GM21723 (cell line): Measurements from ENCODE around the gene VOPP1.
"Not testable (repeated sequence)": the region's sequence is repeated elsewhere in the genome, so short reads cannot be mapped to it uniquely, and the experiment has no call there.

Experiments used
- ATAC-seq: cut with Tn5 transposase; IDR thresholded peaks from one replicate; pipeline ENCODE4 v1.9.1; 2021; ENCODE audit warnings: mild to moderate bottlenecking, moderate library complexity; ENCODE audit not compliant: unreplicated experiment

The VOPP1 gene

GRCh38 chr7:55582656-55583055 is 10.4 kb upstream of the VOPP1 start:
- ATAC-seq, result not testable (repeated sequence)

GRCh38 chr7:55576753-55577152 is 4.5 kb upstream of the VOPP1 start:
- no peak for ATAC-seq

- ATAC-seq, result no peak
Measured at GRCh38 chr7:55575733-55576132, 3.4 kb upstream of the VOPP1 start.

GRCh38 chr7:55575098-55575497 is 2.8 kb upstream of the VOPP1 start:
- ATAC-seq, result no peak

GRCh38 chr7:55574051-55574717 is 1.9 kb upstream of the VOPP1 start:
- ATAC-seq, result no peak

- ATAC-seq, result no peak
Measured at GRCh38 chr7:55573234-55573900, 1.1 kb upstream of the VOPP1 start.

- peak; percentile 17 for ATAC-seq
Measured at GRCh38 chr7:55571511-55572377, 558 bp downstream of the VOPP1 start.

GRCh38 chr7:55570939-55571338 is 1.4 kb downstream of the VOPP1 start:
- ATAC-seq, result no peak

- ATAC-seq, result peak; percentile 41
Measured at GRCh38 chr7:55570218-55570873, 2.0 kb downstream of the VOPP1 start.

GRCh38 chr7:55569797-55570196 is 2.5 kb downstream of the VOPP1 start:
- ATAC-seq, result peak; percentile 18

GRCh38 chr7:55569269-55569663 is 3.0 kb downstream of the VOPP1 start:
- no peak for ATAC-seq

- ATAC-seq, result no peak
Measured at GRCh38 chr7:55568613-55569268, 3.6 kb downstream of the VOPP1 start.

- no peak for ATAC-seq
Measured at GRCh38 chr7:55567571-55567970, 4.7 kb downstream of the VOPP1 start.

- ATAC-seq, result no peak
Measured at GRCh38 chr7:55565681-55566080, 6.6 kb downstream of the VOPP1 start.

GRCh38 chr7:55563596-55564325 is 8.5 kb downstream of the VOPP1 start:
- ATAC-seq, result no peak

- no peak for ATAC-seq
Measured at GRCh38 chr7:55561690-55562089, 10.6 kb downstream of the VOPP1 start.

- no peak for ATAC-seq
Measured at GRCh38 chr7:55558962-55559920, 13.1 kb downstream of the VOPP1 start.

GRCh38 chr7:55557666-55558188 is 14.6 kb downstream of the VOPP1 start:
- ATAC-seq, result peak; percentile 83

- no peak for ATAC-seq
Measured at GRCh38 chr7:55556492-55556891, 15.8 kb downstream of the VOPP1 start.
